AG09319 (cell line): ENCODE results near the gene CDCA3.

Source experiments
- DNase-seq: peaks from one replicate; pipeline ENCODE4 v3.0.0-alpha.2; 2010; ENCODE audit warnings: low read depth; ENCODE audit errors: extremely low read depth
- CTCF ChIP-seq: IDR thresholded peaks from 2 replicates; pipeline ENCODE4 v1.5.1; 2011; ENCODE audit warnings: low read depth, mild to moderate bottlenecking, inconsistent platforms, low read length, moderate library complexity

CDCA3 gene

GRCh38 chr12:6824085-6824775 lies 26.9 kb downstream of the CDCA3 start:
- no peak for TF ChIP-seq CTCF
- no peak for DNase-seq

DNA sequence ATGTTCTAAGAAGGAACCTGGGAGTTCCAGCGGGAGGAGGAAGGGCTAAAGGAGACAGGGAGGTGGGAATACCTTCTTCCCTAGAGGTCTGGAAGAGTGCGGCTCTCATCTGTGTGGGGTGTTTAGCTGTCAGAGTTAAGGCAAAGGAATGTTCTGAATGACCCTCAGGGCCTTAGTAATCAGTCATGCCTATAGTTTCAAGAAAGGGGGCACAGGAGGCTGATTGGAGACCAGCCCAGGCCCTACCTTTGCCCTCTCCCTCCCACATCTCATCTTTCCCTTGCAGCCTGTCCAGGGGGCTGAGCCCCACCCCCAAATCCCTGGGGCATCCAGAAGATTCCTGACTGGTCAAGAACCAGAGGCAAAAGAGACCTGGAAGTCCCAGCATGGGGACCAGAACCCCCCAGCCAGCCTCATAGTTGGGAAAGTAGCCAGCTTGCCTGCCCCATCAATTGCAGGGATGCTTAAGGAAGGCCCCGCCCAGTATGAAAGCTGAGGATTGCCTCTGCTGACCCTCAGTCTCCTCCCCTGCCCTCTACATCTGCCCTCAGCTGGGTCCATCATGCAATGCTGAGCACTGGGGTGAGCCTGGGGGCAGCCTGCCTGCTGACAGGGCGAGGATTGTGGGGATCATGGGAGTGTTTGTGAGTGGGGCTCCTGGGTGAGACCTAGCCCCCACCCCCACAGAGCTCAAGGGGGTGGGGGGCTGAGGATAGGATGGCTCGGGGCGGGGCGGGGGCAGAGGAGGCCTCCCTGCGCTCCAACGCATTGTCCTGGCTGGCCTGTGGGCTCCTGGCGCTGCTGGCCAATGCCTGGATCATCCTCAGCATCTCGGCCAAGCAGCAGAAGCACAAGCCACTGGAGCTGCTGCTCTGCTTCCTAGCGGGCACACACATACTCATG lies 27.7 kb downstream of the CDCA3 start:
- no peak for TF ChIP-seq CTCF
- DNase-seq = no peak

DNA sequence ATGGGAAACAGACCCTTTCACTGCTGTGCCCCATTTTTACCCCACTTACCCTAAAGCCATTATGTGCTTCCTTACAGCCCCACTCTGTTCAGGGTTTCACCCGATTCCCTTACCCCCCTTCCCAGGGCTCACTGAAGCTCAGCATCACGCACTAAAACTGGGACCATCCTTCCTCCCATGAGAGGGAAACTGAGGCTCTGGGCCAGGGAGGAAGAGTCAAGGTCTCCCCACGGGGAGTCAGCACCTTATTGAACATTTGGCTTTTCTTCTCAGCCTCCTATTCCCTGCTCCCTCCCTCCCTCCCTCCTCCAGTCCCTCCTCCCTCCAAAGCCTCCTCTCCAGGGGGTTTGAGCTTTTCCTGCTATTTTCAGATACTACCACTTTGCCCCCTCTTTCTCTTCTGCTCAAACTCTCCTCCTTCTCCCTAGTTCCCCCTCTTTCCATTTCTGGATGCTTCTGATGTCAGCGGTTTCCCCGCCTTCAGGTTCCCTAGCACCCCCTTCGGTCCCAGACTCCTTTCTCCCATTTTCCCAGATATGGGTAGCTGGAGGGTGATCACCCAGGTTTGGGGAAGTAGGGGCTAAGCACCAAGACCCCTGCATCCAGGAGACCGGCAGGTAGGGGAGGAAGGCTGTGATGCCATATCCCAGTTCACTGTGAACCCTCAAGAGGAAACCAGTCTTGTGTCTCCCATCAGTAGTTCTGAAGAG lies 28.5 kb downstream of the CDCA3 start:
- DNase-seq = no peak
- no peak for TF ChIP-seq CTCF

GRCh38 chr12:6821591-6822425 lies 29.3 kb downstream of the CDCA3 start, which contains the start of gene GPR162:
Gene GPR162 (plus strand): TSS chr12:6821821. CDS start chr12:6823899, 2,078 bp downstream.
- TF ChIP-seq CTCF = no peak
- DNase-seq = no peak

DNA sequence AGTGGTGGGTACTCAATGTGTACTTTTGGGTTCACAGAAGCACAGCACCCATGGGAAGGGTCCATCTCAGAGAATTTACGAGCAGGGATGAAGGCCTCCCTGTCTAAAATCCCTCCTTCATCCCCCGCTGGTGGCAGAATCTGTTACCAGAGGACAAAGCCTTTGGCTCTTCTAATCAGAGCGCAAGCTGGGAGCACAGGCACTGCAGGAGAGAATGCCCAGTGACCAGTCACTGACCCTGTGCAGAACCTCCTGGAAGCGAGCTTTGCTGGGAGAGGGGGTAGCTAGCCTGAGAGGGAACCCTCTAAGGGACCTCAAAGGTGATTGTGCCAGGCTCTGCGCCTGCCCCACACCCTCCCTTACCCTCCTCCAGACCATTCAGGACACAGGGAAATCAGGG lies 30.9 kb downstream of the CDCA3 start:
- no peak for DNase-seq

More for the DNA sequence above, 30.9 kb downstream of the CDCA3 start:
- no peak for TF ChIP-seq CTCF
